Ovary (tissue), 3 donors: ENCODE results near the gene CYFIP2.

ENCODE experiments used
- EP300 ChIP-seq: sonication (generic); formaldehyde crosslinking; IDR thresholded peaks from one replicate; pipeline ENCODE4 v1.6.1; 2017; ENCODE audit warnings: antibody characterized with exemption
- POLR2A ChIP-seq: fragments of 450-650 bp; IDR thresholded peaks from one replicate; pipeline ENCODE4 v1.6.1; 2017; ENCODE audit warnings: antibody characterized with exemption, mild to moderate bottlenecking, moderate library complexity
- TF ChIP-seq, protein P1 (sequence below), 3 donors: fragments of 450-650 bp in 2 of 3; fragments of 200-600 bp in 1 of 3; IDR thresholded peaks; one replicate each; pipeline versions ENCODE4 v1.5.1 to v1.8.0; 2016 to 2022; ENCODE audit warnings: antibody characterized with exemption in 3 of 3, mild to moderate bottlenecking in 1 of 3
- donor health status: DM: no; HTN: no; CAD: no.

DNA sequence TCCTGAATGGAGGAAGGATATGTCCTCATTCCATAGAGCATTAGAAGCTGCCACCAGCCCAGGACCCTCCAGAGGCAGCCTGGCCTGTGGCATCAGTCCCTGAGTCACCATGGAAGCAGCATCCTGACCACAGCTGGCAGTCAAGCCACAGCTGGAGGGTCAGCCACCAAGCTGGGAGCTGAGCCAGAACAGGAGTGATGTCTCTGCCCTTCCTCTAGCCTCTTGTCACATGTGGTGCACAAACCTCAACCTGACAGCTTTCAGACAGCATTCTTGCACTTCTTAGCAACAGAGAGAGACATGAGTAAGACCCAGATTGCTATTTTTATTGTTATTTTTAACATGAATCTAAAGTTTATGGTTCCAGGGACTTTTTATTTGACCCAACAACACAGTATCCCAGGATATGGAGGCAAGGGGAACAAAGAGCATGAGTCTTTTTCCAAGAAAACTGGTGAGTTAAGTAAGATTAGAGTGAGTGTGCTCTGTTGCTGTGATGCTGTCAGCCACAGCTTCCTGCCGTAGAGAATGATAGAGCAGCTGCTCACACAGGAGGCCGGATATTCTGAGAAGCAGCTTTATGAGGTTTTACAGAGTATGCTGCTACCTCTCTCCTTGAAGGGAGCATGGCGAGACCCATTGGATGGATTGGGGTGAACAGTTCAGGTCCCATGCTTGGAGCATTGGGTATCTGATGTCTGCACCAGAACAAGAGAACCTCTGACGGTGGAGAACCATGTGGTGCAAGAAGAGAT is 13.0 kb upstream of the CYFIP2 start:
- TF ChIP-seq POLR2A = no peak
- TF ChIP-seq, protein P1, sequence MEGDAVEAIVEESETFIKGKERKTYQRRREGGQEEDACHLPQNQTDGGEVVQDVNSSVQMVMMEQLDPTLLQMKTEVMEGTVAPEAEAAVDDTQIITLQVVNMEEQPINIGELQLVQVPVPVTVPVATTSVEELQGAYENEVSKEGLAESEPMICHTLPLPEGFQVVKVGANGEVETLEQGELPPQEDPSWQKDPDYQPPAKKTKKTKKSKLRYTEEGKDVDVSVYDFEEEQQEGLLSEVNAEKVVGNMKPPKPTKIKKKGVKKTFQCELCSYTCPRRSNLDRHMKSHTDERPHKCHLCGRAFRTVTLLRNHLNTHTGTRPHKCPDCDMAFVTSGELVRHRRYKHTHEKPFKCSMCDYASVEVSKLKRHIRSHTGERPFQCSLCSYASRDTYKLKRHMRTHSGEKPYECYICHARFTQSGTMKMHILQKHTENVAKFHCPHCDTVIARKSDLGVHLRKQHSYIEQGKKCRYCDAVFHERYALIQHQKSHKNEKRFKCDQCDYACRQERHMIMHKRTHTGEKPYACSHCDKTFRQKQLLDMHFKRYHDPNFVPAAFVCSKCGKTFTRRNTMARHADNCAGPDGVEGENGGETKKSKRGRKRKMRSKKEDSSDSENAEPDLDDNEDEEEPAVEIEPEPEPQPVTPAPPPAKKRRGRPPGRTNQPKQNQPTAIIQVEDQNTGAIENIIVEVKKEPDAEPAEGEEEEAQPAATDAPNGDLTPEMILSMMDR (IDR thresholded peaks at IDR 0.05) = no peak
- no peak for TF ChIP-seq EP300
